Hepatocyte (in vitro differentiated cells): ENCODE results near the gene QRFP. TPM values are rescaled to one million over a fixed set of nuclear protein-coding genes. Genes with fewer than 3 reads are reported as not detected.

ENCODE experiments used
- DNase-seq: peaks from one replicate; pipeline ENCODE4 v3.0.0-alpha.2; 2016; ENCODE audit warnings: low spot score
- H2AFZ ChIP-seq: fragments of 200-600 bp; sonication (generic); 2 replicates; pipeline ENCODE4 v1.6.0; 2016; ENCODE audit warnings: antibody characterized with exemption, mild to moderate bottlenecking
- H3K27ac ChIP-seq: fragments of 200-600 bp; sonication (generic); 2 replicates; pipeline ENCODE4 v1.5.1; 2016; ENCODE audit warnings: mild to moderate bottlenecking
- H3K27me3 ChIP-seq: fragments of 200-600 bp; sonication (generic); 2 replicates; pipeline ENCODE4 v1.6.1; 2016
- H3K36me3 ChIP-seq: fragments of 200-600 bp; sonication (generic); replicated peaks from 2 replicates; pipeline ENCODE4 v1.5.1; 2016; ENCODE audit warnings: low read depth; ENCODE audit not compliant: insufficient read depth
- H3K4me1 ChIP-seq: fragments of 200-600 bp; sonication (generic); 2 replicates; pipeline ENCODE4 v1.5.1; 2016; ENCODE audit warnings: mild to moderate bottlenecking, moderate library complexity; ENCODE audit not compliant: insufficient read depth
- H3K4me2 ChIP-seq: fragments of 200-600 bp; sonication (generic); 2 replicates; pipeline ENCODE4 v1.6.0; 2016
- H3K4me3 ChIP-seq: fragments of 200-600 bp; sonication (generic); 2 replicates; pipeline ENCODE4 v1.5.1; 2016; ENCODE audit warnings: mild to moderate bottlenecking
- H3K79me2 ChIP-seq: fragments of 200-600 bp; sonication (generic); 2 replicates; pipeline ENCODE4 v1.6.0; 2017; ENCODE audit warnings: mild to moderate bottlenecking
- H3K9me2 ChIP-seq: fragments of 200-600 bp; sonication (generic); replicated peaks from 2 replicates; pipeline ENCODE4 v1.6.0; 2017; ENCODE audit warnings: mild to moderate bottlenecking; ENCODE audit not compliant: insufficient read depth
- H3K9me3 ChIP-seq: fragments of 200-600 bp; sonication (generic); 2 replicates; pipeline ENCODE4 v1.5.1; 2016; ENCODE audit warnings: low read depth, mild to moderate bottlenecking
- H4K20me1 ChIP-seq: fragments of 200-600 bp; sonication (generic); 2 replicates; pipeline ENCODE4 v1.6.0; 2016; ENCODE audit warnings: mild to moderate bottlenecking; ENCODE audit not compliant: insufficient read depth, poor library complexity, severe bottlenecking
- EZH2 ChIP-seq: fragments of 200-600 bp; sonication (generic); IDR thresholded peaks from 2 replicates; pipeline ENCODE4 v1.6.1; 2016; ENCODE audit warnings: antibody characterized with exemption, mild to moderate bottlenecking, borderline replicate concordance
- EZH2phosphoT487 ChIP-seq: fragments of 200-600 bp; sonication (generic); IDR thresholded peaks from one replicate; pipeline ENCODE4 v1.6.1; 2018; ENCODE audit warnings: antibody characterized with exemption, mild to moderate bottlenecking, low read depth, moderate library complexity; ENCODE audit not compliant: unreplicated experiment, severe bottlenecking
- WGBS: methylation state at CpG from one replicate; pipeline ENCODE4 v1.1.6; 2016; ENCODE audit warnings: low lambda C conversion rate; ENCODE audit errors: missing lambda C conversion rate; 5-methylcytosine and 5-hydroxymethylcytosine counted together
- polyA plus RNA-seq: library from polyadenylated mRNA; unstranded; fragments of >200 nt; fragmentation: Nextera tagmentation; extraction: Ambion mirVana; gene quantifications from 2 replicates; pipeline ENCODE4 v1.2.1, GENCODE V29; 2016
- total RNA-seq: library from RNA; depleted of rRNA; stranded (reverse); fragments of >200 nt; gene quantifications from 2 replicates; pipeline ENCODE4 v1.2.3, GENCODE V29; 2014
- TF ChIP-seq, protein P1 (sequence below): fragments of 200-600 bp; sonication (generic); IDR thresholded peaks from 2 replicates; pipeline ENCODE4 v1.5.1; 2016; ENCODE audit warnings: antibody characterized with exemption, mild to moderate bottlenecking; ENCODE audit not compliant: poor library complexity

Gene QRFP
- total and polyA plus RNA-seq, 2 experiments from 2014 or later = 0.21 TPM; not detected in 1

DNA sequence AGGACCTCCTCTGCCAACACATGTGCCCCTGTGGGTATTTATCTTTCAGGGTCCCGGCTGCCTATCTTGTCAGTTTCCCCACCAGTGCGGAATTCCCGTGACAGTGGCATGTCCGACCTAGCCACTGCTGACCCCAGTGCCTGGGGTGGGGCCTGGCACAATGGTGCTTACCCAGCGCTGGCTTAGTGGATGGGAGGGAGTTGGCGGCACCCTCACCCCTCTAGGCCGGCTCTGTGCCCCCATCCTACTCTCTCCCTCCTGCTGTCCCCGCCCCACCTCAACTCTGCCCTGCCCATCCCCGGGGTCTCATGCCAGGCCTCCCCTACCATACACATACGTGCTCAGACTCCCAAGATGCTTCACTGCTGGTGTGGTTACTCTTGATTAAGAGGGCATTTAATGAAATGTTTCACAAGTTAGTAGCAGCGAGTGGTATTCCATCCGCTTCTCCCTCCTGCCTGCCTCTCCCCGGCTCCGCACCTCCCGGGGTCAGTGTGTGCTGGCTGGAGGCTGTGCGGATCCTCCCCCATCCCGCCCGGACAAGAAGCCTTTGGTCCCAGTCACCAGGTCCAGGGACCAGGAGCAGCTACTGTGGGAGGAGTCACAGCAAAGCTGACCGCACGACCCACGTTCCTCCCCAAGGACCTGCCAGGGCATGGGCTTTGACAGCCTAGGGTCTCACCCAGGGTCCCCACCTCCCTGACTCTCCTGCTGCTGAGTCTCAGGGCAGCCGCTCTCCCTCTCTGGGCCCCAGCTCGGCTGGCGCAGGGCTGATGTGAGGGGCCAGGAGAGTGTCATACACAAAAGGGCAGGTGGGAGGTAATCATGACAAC is 9.5 kb upstream of the QRFP start:
- Histone ChIP-seq H2AFZ (no peak overlapping the region), H3K4me1 (no peaks in the 10 kb centered on the region), H4K20me1 (no peaks in the 10 kb centered on the region), H3K4me2 (no peak overlapping the region), H3K27ac (no peak overlapping the region), H3K4me3 (no peak overlapping the region), H3K36me3 (no peaks in the 10 kb centered on the region), H3K9me3 (no peaks in the 10 kb centered on the region), H3K9me2 (no peaks in the 10 kb centered on the region), H3K27me3 (no peaks in the 10 kb centered on the region), H3K79me2 (no peaks in the 10 kb centered on the region)
- DNase-seq = no peak
- 91% methylated on average over 22 of the region's 24 CpGs for WGBS
- TF ChIP-seq EZH2phosphoT487 = no peak
- TF ChIP-seq, protein P1, sequence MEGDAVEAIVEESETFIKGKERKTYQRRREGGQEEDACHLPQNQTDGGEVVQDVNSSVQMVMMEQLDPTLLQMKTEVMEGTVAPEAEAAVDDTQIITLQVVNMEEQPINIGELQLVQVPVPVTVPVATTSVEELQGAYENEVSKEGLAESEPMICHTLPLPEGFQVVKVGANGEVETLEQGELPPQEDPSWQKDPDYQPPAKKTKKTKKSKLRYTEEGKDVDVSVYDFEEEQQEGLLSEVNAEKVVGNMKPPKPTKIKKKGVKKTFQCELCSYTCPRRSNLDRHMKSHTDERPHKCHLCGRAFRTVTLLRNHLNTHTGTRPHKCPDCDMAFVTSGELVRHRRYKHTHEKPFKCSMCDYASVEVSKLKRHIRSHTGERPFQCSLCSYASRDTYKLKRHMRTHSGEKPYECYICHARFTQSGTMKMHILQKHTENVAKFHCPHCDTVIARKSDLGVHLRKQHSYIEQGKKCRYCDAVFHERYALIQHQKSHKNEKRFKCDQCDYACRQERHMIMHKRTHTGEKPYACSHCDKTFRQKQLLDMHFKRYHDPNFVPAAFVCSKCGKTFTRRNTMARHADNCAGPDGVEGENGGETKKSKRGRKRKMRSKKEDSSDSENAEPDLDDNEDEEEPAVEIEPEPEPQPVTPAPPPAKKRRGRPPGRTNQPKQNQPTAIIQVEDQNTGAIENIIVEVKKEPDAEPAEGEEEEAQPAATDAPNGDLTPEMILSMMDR = no peak
- TF ChIP-seq EZH2 = no peak

DNA sequence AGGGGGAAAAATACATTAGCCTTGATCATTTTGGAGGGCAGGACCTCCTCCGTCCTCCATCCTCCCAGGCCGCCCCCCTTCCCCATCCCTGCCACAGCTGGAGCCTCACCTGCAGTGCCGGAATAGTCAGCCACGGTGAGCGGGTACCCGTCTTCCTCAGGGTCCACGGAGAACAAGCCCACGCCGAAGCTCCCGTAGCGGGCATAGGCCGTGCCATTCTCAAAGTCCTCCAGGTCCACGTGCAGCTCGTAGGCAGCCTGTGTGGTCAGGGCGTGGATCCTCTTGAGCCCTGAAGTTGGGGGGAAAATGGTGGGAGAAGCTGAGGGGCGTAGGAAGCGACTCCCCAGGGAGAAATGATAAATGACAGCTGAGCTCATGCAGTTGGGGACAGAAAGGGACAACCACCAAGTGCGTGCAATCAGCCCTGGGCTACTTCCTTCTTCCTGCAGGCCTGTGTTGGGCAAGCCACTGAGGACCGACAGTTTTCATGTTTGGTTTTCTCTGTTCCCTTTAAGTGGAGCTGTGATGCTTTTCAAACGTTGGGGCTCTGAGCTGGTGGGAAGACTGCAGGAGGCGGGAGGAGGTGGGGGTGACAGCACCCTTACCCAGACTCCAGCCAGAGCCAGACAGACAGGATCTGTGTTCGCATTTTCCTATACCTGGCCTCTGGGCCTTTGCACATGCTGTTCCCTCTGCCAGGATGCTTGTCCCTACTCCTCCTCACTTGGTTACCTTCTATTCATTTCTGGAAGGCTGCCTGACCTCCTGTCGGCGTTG is 8.7 kb upstream of the QRFP start:
- Histone ChIP-seq H2AFZ (no peak overlapping the region), H3K79me2 (no peaks in the 10 kb centered on the region), H3K4me3 (no peak overlapping the region), H3K36me3 (no peaks in the 10 kb centered on the region), H3K27me3 (no peaks in the 10 kb centered on the region), H3K27ac (no peak overlapping the region), H3K9me2 (no peaks in the 10 kb centered on the region), H3K4me1 (no peaks in the 10 kb centered on the region), H3K4me2 (no peak overlapping the region), H4K20me1 (no peaks in the 10 kb centered on the region), H3K9me3 (no peaks in the 10 kb centered on the region)
- DNase-seq = no peak
- WGBS = 93% methylated on average over 24 of the region's 24 CpGs
- no peak for TF ChIP-seq EZH2
- TF ChIP-seq EZH2phosphoT487 = no peak
- TF ChIP-seq, protein P1 = no peak

DNA sequence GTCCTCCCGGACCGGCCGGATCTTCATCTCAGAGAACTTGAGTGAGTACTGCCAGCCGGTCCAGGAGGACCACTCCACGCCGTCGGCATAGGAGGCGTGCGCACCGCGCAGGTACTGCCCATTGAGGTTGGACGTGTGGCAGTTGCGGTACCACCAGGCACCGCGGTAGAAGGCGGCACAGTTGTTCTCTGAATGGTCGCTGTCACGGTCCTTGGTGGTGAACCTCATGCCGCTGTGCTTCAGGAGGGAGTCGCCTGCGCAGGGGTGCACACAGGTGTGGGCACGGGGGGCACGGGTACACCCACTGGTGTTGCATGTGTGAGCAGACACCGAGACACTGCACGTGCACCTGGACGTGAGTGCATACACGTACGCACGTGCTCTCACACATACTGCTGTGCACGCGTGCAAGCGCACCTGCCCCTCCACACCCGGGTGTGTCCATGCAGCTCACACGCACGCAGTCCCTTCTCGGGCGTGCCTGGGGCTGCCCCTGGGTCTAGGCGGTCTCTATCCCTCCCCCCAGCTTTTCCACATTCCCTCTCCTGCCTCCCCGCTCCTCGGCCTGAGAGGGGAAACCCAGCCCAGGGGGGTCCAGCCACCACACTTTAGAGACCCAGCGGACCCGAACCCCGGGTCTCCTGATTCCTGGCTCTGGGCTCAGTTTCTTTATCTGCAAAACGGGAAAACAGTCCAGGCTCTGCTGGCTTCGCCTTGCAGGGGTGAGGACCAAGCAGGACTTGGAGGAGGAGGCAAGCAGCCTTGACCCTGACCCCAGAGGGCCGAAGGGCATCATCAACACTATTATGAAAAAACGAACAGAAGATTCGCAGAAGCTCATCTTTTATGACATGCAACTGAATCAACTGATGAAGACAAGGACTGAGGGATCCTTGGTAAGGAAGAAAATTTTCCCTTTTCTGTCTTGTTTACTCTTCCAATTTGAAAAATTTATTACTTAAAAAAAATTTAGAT is 7.7 kb upstream of the QRFP start:
- Histone ChIP-seq H3K9me2 (no peaks in the 10 kb centered on the region), H3K36me3 (no peaks in the 10 kb centered on the region), H2AFZ (no peak overlapping the region), H3K27me3 (no peaks in the 10 kb centered on the region), H3K4me3 (no peak overlapping the region), H3K27ac (no peak overlapping the region), H3K79me2 (no peaks in the 10 kb centered on the region), H3K4me1 (no peaks in the 10 kb centered on the region), H3K9me3 (no peaks in the 10 kb centered on the region), H4K20me1 (no peaks in the 10 kb centered on the region), H3K4me2 (no peak overlapping the region)
- WGBS = 95% methylated on average over 46 of the region's 48 CpGs
- no peak for DNase-seq
- no peak for TF ChIP-seq EZH2phosphoT487
- TF ChIP-seq EZH2 = no peak
- TF ChIP-seq, protein P1 = no peak
